HepG2 (cell line): Measurements from ENCODE around the gene PLXNB2. TPM values are rescaled to one million over a fixed set of nuclear protein-coding genes. Genes with fewer than 3 reads are reported as not detected.

Experiments
- ATF6 ChIP-seq: sonication (generic); formaldehyde crosslinking; conservative IDR thresholded peaks from 2 replicates; pipeline ENCODE4 v1.4.0; 2020; ENCODE audit warnings: missing genetic modification reagents
- CBFB ChIP-seq: sonication (generic); formaldehyde crosslinking; IDR thresholded peaks from 2 replicates; pipeline ENCODE4 v1.4.0; 2020; ENCODE audit warnings: missing genetic modification reagents
- CSRNP2 ChIP-seq: sonication (generic); formaldehyde crosslinking; conservative IDR thresholded peaks from 2 replicates; pipeline ENCODE4 v1.8.0; 2022; ENCODE audit warnings: low read depth, missing genetic modification reagents
- DMAP1 ChIP-seq: IDR thresholded peaks from 2 replicates; pipeline ENCODE4 v1.6.1; 2016
- EEA1 ChIP-seq: sonication (generic); formaldehyde crosslinking; IDR thresholded peaks from 2 replicates; pipeline ENCODE4 v1.5.1; 2020; ENCODE audit warnings: mild to moderate bottlenecking, missing genetic modification reagents, borderline replicate concordance
- FLYWCH1 ChIP-seq: sonication (generic); formaldehyde crosslinking; IDR thresholded peaks from 2 replicates; pipeline ENCODE4 v1.8.1; 2023; ENCODE audit warnings: mild to moderate bottlenecking, missing genetic modification reagents
- KDM4B ChIP-seq: sonication (generic); formaldehyde crosslinking; IDR thresholded peaks from 2 replicates; pipeline ENCODE4 v1.4.0; 2020; ENCODE audit warnings: missing genetic modification reagents
- NR2F2 ChIP-seq: IDR thresholded peaks from 2 replicates; pipeline ENCODE4 v1.6.1; 2012; ENCODE audit warnings: low read depth, inconsistent platforms, borderline replicate concordance
- NRL ChIP-seq: sonication (generic); formaldehyde crosslinking; IDR thresholded peaks from 2 replicates; pipeline ENCODE4 v1.5.0; 2020; ENCODE audit warnings: missing genetic modification reagents, mild to moderate bottlenecking, moderate library complexity, borderline replicate concordance
- REPIN1 ChIP-seq: sonication (generic); formaldehyde crosslinking; IDR thresholded peaks from 2 replicates; pipeline ENCODE4 v1.8.0; 2022; ENCODE audit warnings: missing genetic modification reagents, low read depth, mild to moderate bottlenecking, borderline replicate concordance
- SAFB2 ChIP-seq: sonication (generic); formaldehyde crosslinking; IDR thresholded peaks from 2 replicates; pipeline ENCODE4 v1.5.1; 2020; ENCODE audit warnings: missing genetic modification reagents, low read depth, mild to moderate bottlenecking, borderline replicate concordance
- TAF1 ChIP-seq: sonication (generic); formaldehyde crosslinking; IDR thresholded peaks from 2 replicates; pipeline ENCODE4 v1.4.0; 2020; ENCODE audit warnings: missing genetic modification reagents
- THRA ChIP-seq: sonication (generic); formaldehyde crosslinking; IDR thresholded peaks from 2 replicates; pipeline ENCODE4 v1.4.0; 2020; ENCODE audit warnings: missing genetic modification reagents, borderline replicate concordance
- TRIM22 ChIP-seq: fragments of 450-650 bp; IDR thresholded peaks from 2 replicates; pipeline ENCODE4 v1.6.1; 2017
- ZBTB1 ChIP-seq: sonication (generic); formaldehyde crosslinking; IDR thresholded peaks from 2 replicates; pipeline ENCODE4 v1.4.0; 2020; ENCODE audit warnings: missing genetic modification reagents, borderline replicate concordance
- ZBTB20 ChIP-seq: sonication (generic); formaldehyde crosslinking; IDR thresholded peaks from 2 replicates; pipeline ENCODE4 v1.8.1; 2023; ENCODE audit warnings: missing genetic modification reagents, low read depth, mild to moderate bottlenecking, borderline replicate concordance
- ZNF12 ChIP-seq: sonication (generic); formaldehyde crosslinking; IDR thresholded peaks from 2 replicates; pipeline ENCODE4 v1.5.0; 2020; ENCODE audit warnings: missing genetic modification reagents
- ZNF234 ChIP-seq: sonication (generic); formaldehyde crosslinking; conservative IDR thresholded peaks from 2 replicates; pipeline ENCODE4 v1.5.1; 2020; ENCODE audit warnings: mild to moderate bottlenecking, missing genetic modification reagents
- ZNF350 ChIP-seq: sonication (generic); formaldehyde crosslinking; IDR thresholded peaks from 2 replicates; pipeline ENCODE4 v1.4.0; 2020; ENCODE audit warnings: mild to moderate bottlenecking, low read depth, missing genetic modification reagents, borderline replicate concordance
- ZNF501 ChIP-seq: sonication (generic); formaldehyde crosslinking; IDR thresholded peaks from 2 replicates; pipeline ENCODE4 v1.5.1; 2020; ENCODE audit warnings: mild to moderate bottlenecking, moderate library complexity, missing genetic modification reagents
- ZNF678 ChIP-seq: sonication (generic); formaldehyde crosslinking; IDR thresholded peaks from 2 replicates; pipeline ENCODE4 v1.4.0; 2020; ENCODE audit warnings: mild to moderate bottlenecking, missing genetic modification reagents
- ZNF747 ChIP-seq: sonication (generic); formaldehyde crosslinking; IDR thresholded peaks from 2 replicates; pipeline ENCODE4 v1.8.1; 2023; ENCODE audit warnings: missing genetic modification reagents, mild to moderate bottlenecking, borderline replicate concordance
- ZNF841 ChIP-seq: sonication (generic); formaldehyde crosslinking; IDR thresholded peaks from 2 replicates; pipeline ENCODE4 v1.8.1; 2023; ENCODE audit warnings: missing genetic modification reagents, borderline replicate concordance
- polyA plus RNA-seq, 8 experiments: library from polyadenylated mRNA; depleted of rRNA in 3 of 8; stranded (reverse) in 7 of 8; unstranded in 1 of 8; fragments of >200 nt; fragmentation: Illumina TruSeq in 4 of 8; extraction: Trizol in 4 of 8; gene quantifications; 2 replicates each; pipeline versions ENCODE4 v1.2.1 to v1.2.3, GENCODE V29; 2011 to 2016; ENCODE audit warnings: low read depth in 4 of 8, missing spikeins in 1 of 8, mixed read lengths in 1 of 8; ENCODE audit not compliant: insufficient read depth in 1 of 8
- total RNA-seq, 5 experiments: library from RNA; depleted of rRNA; stranded (reverse); fragments of >200 nt; fragmentation: Illumina TruSeq; extraction: Trizol; gene quantifications; 2 replicates each; pipeline ENCODE4 v1.2.3, GENCODE V29; 2016; ENCODE audit warnings: low read depth in 1 of 5

PLXNB2 gene
- total and polyA plus RNA-seq, 2 of the 13 experiments (the other 11 are each of a cell fraction or from before 2014, with no cell fraction given): 32.6 to 68.9 TPM

GRCh38 chr22:50250555-50251476, 56.6 kb downstream of the PLXNB2 start, which contains the start of gene HDAC10 (continued):
- no peak for TF ChIP-seq TRIM22
- no peak for TF ChIP-seq KDM4B (CRISPR knock-in tag)
- TF ChIP-seq NR2F2: no peak
- TF ChIP-seq ZNF12 (CRISPR knock-in tag): 0 out of 2 replicates have a peak, but pooled peaks have one; percentile 14
- no peak for TF ChIP-seq ATF6
- TF ChIP-seq ZBTB20 (CRISPR knock-in tag): no peak
- 0 out of 2 replicates have a peak, but pooled peaks have one; percentile 36 for TF ChIP-seq ZNF678
- TF ChIP-seq ZNF350 (CRISPR knock-in tag): no peak; the same call in 1 of the 2 replicates
- peak; percentile 72; the same call in 1 of the 2 replicates for TF ChIP-seq NRL (CRISPR knock-in tag)
- TF ChIP-seq DMAP1 (CRISPR knock-in tag): no peak
- peak; percentile 18; the same call in 1 of the 2 replicates for TF ChIP-seq CBFB
- no peak for TF ChIP-seq ZNF841
- TF ChIP-seq ZNF747 (CRISPR knock-in tag): peak; percentile 74; the same call in 1 of the 2 replicates
- no peak for TF ChIP-seq FLYWCH1
- TF ChIP-seq SAFB2 (CRISPR knock-in tag): peak; percentile 82; the same call in 1 of the 2 replicates
- no peak for TF ChIP-seq THRA (CRISPR knock-in tag)
- TF ChIP-seq EEA1 (CRISPR knock-in tag): peak; percentile 82; the same call in 1 of the 2 replicates
- TF ChIP-seq CSRNP2 (CRISPR knock-in tag): no peak
- TF ChIP-seq REPIN1: no peak
- TF ChIP-seq TAF1 (CRISPR knock-in tag): peak; percentile 70; the same call in 1 of the 2 replicates
- peak; percentile 76; the same call in 1 of the 2 replicates for TF ChIP-seq ZNF234 (CRISPR knock-in tag)
- TF ChIP-seq ZBTB1 (CRISPR knock-in tag): no peak
- TF ChIP-seq ZNF501 (CRISPR knock-in tag): peak; percentile 74
